HEK293 (cell line): ENCODE data around the gene CCAR1.

Experiments
- CTCF ChIA-PET: fragments of 350-600 bp; formaldehyde crosslinking; extraction: SDS; loops from one replicate; lab custom pipeline; 2021; ENCODE audit warnings: antibody characterized with exemption; lab: Yijun Ruan, JAX
- POLR2A ChIA-PET: fragments of 300-600 bp; formaldehyde crosslinking; extraction: SDS; loops from one replicate; lab custom pipeline; 2020; ENCODE audit warnings: antibody characterized with exemption, inconsistent platforms; lab: Yijun Ruan, JAX
- H3K27ac ChIP-seq: fragments of 200-500 bp; sonication (Bioruptor generic); 2 replicates; pipeline ENCODE4 v1.5.1; 2014; ENCODE audit warnings: low read depth, low read length, control low read depth, inconsistent platforms; ENCODE audit errors: extremely low read depth
- H3K36me3 ChIP-seq, 2 experiments: fragments of 200-500 bp in 1 of 2; sonication (Bioruptor generic) in 1 of 2; 1 replicate in 1 of 2; 2 replicates in 1 of 2; pipeline ENCODE4 v1.5.1; 2014 to 2017; ENCODE audit warnings: inconsistent platforms in 2 of 2, low read length in 2 of 2; ENCODE audit not compliant: control insufficient read depth in 2 of 2, insufficient read depth in 1 of 2
- H3K4me1 ChIP-seq: fragments of 200-500 bp; sonication (Bioruptor generic); 2 replicates; pipeline ENCODE4 v1.5.1; 2014; ENCODE audit warnings: mild to moderate bottlenecking, low read length, inconsistent platforms; ENCODE audit not compliant: control insufficient read depth, insufficient read depth
- H3K4me3 ChIP-seq: 2 replicates; pipeline ENCODE4 v1.5.1; 2011; ENCODE audit warnings: low read depth, mild to moderate bottlenecking, control low read depth, low read length, moderate library complexity
- H3K9me3 ChIP-seq: fragments of 200-500 bp; sonication (Bioruptor generic); 2 replicates; pipeline ENCODE4 v1.5.1; 2014; ENCODE audit warnings: low read depth, low read length, inconsistent platforms; ENCODE audit not compliant: control insufficient read depth, insufficient read depth
- IKZF3 ChIP-seq: fragments of 450-650 bp; IDR thresholded peaks from 2 replicates; pipeline ENCODE4 v1.5.0; 2018; ENCODE audit warnings: missing biosample characterization, mild to moderate bottlenecking, missing genetic modification characterization, moderate library complexity
- KLF8 ChIP-seq: fragments of 450-650 bp; formaldehyde crosslinking; IDR thresholded peaks from 2 replicates; pipeline ENCODE4 v1.5.1; 2016; ENCODE audit warnings: missing biosample characterization, missing genetic modification characterization
- SP3 ChIP-seq: fragments of 450-650 bp; formaldehyde crosslinking; IDR thresholded peaks from 2 replicates; pipeline ENCODE4 v1.5.1; 2016; ENCODE audit warnings: missing biosample characterization, missing genetic modification characterization
- TCF7L2 ChIP-seq: IDR thresholded peaks from 2 replicates; pipeline ENCODE4 v1.6.1; 2011; ENCODE audit warnings: low read depth, mild to moderate bottlenecking, inconsistent platforms, low read length, moderate library complexity, borderline replicate concordance
- ZBTB21 ChIP-seq: fragments of 450-650 bp; formaldehyde crosslinking; IDR thresholded peaks from 2 replicates; pipeline ENCODE4 v1.5.1; 2017; ENCODE audit warnings: missing biosample characterization, missing genetic modification characterization
- ZNF121 ChIP-seq: fragments of 450-650 bp; formaldehyde crosslinking; IDR thresholded peaks from 2 replicates; pipeline ENCODE4 v1.5.1; 2016; ENCODE audit warnings: missing biosample characterization, missing genetic modification characterization
- ZNF155 ChIP-seq: fragments of 450-650 bp; formaldehyde crosslinking; IDR thresholded peaks from 2 replicates; pipeline ENCODE4 v1.5.1; 2016; ENCODE audit warnings: missing biosample characterization, missing genetic modification characterization
- ZNF501 ChIP-seq: fragments of 450-650 bp; formaldehyde crosslinking; IDR thresholded peaks from 2 replicates; pipeline ENCODE4 v1.5.1; 2016; ENCODE audit warnings: missing biosample characterization, missing genetic modification characterization
- ZNF560 ChIP-seq: fragments of 450-650 bp; formaldehyde crosslinking; IDR thresholded peaks from 2 replicates; pipeline ENCODE4 v1.5.1; 2017; ENCODE audit warnings: missing biosample characterization, missing genetic modification characterization, borderline replicate concordance
- ZNF776 ChIP-seq: fragments of 450-650 bp; formaldehyde crosslinking; IDR thresholded peaks from 2 replicates; pipeline ENCODE4 v1.5.0; 2017; ENCODE audit warnings: missing biosample characterization, missing genetic modification characterization, borderline replicate concordance
- ZNF785 ChIP-seq: fragments of 450-650 bp; formaldehyde crosslinking; IDR thresholded peaks from 2 replicates; pipeline ENCODE4 v1.5.1; 2016; ENCODE audit warnings: missing biosample characterization, missing genetic modification characterization
- TF ChIP-seq, protein P1 (sequence below): fragments of 450-650 bp; formaldehyde crosslinking; conservative IDR thresholded peaks from 2 replicates; pipeline ENCODE4 v1.5.1; 2016; ENCODE audit warnings: low read depth, missing biosample characterization, missing genetic modification characterization
- TF ChIP-seq, protein P2 (sequence below): fragments of 450-650 bp; formaldehyde crosslinking; IDR thresholded peaks from 2 replicates; pipeline ENCODE4 v1.5.1; 2016; ENCODE audit warnings: missing biosample characterization, missing genetic modification characterization
- TF ChIP-seq, protein P3 (sequence below): fragments of 450-650 bp; formaldehyde crosslinking; IDR thresholded peaks from 2 replicates; pipeline ENCODE4 v1.5.1; 2016; ENCODE audit warnings: missing biosample characterization, missing genetic modification characterization
- TF ChIP-seq, protein P4 (sequence below): fragments of 450-650 bp; formaldehyde crosslinking; IDR thresholded peaks from 2 replicates; pipeline ENCODE4; 2016; ENCODE audit warnings: missing biosample characterization, missing genetic modification characterization
- TF ChIP-seq, protein P5 (sequence below): IDR thresholded peaks from 2 replicates; pipeline ENCODE4 v1.6.1; 2011; ENCODE audit warnings: mild to moderate bottlenecking, low read depth, low read length, borderline replicate concordance
- TF ChIP-seq, protein P6 (sequence below): fragments of 450-650 bp; formaldehyde crosslinking; IDR thresholded peaks from 2 replicates; pipeline ENCODE4 v1.5.1; 2016; ENCODE audit warnings: missing biosample characterization, missing genetic modification characterization, low read depth
- TF ChIP-seq, protein P7 (sequence below): fragments of 450-650 bp; formaldehyde crosslinking; IDR thresholded peaks from 2 replicates; pipeline ENCODE4 v1.5.1; 2016; ENCODE audit warnings: missing biosample characterization, missing genetic modification characterization, borderline replicate concordance

CCAR1 gene

DNA sequence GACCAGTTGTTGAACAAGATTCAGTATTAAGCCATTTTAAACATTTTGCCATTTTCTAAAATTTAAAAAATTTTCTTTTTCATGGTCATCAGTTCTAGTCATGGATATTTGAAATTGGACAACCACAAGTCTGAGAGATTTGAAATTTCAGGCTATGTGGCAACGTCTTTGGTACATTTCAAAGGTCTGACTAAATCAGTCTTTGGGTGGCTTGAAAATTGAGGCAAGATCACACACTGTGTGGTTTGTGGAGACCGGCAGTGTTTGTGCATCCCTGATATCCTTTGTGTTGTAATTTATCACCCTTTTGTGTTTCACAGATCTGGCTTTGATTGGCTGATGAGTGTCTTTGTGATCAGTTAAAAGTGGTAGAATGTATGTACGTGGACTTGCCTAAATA, 35.7 kb downstream of the CCAR1 start:
- no peaks in the 10 kb centered on the region for H3K4me1 ChIP-seq
- H3K27ac ChIP-seq: no peak overlapping the region
- TF ChIP-seq ZNF121 (tag by site-specific recombination) (no peak), IKZF3 (no peak), KLF8 (tag by site-specific recombination) (no peak), ZBTB21 (tag by site-specific recombination) (no peak), ZNF501 (no peak), TCF7L2 (no peak), ZNF785 (no peak), SP3 (tag by site-specific recombination) (no peak), ZNF155 (tag by site-specific recombination) (no peak), ZNF560 (no peak), ZNF776 (tag by site-specific recombination) (no peak)
- TF ChIP-seq, protein P1, sequence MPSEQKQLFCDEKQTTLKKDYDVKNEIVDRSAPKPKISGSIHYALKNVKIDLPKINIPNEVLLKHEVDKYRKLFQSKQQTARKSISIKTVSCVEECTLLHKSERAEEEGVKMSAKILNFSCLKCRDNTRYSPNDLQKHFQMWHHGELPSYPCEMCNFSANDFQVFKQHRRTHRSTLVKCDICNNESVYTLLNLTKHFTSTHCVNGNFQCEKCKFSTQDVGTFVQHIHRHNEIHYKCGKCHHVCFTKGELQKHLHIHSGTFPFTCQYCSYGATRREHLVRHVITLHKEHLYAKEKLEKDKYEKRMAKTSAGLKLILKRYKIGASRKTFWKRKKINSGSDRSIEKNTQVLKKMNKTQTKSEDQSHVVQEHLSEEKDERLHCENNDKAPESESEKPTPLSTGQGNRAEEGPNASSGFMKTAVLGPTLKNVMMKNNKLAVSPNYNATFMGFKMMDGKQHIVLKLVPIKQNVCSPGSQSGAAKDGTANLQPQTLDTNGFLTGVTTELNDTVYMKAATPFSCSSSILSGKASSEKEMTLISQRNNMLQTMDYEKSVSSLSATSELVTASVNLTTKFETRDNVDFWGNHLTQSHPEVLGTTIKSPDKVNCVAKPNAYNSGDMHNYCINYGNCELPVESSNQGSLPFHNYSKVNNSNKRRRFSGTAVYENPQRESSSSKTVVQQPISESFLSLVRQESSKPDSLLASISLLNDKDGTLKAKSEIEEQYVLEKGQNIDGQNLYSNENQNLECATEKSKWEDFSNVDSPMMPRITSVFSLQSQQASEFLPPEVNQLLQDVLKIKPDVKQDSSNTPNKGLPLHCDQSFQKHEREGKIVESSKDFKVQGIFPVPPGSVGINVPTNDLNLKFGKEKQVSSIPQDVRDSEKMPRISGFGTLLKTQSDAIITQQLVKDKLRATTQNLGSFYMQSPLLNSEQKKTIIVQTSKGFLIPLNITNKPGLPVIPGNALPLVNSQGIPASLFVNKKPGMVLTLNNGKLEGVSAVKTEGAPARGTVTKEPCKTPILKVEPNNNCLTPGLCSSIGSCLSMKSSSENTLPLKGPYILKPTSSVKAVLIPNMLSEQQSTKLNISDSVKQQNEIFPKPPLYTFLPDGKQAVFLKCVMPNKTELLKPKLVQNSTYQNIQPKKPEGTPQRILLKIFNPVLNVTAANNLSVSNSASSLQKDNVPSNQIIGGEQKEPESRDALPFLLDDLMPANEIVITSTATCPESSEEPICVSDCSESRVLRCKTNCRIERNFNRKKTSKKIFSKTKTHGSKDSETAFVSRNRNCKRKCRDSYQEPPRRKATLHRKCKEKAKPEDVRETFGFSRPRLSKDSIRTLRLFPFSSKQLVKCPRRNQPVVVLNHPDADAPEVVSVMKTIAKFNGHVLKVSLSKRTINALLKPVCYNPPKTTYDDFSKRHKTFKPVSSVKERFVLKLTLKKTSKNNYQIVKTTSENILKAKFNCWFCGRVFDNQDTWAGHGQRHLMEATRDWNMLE: no peak
- TF ChIP-seq, protein P2, sequence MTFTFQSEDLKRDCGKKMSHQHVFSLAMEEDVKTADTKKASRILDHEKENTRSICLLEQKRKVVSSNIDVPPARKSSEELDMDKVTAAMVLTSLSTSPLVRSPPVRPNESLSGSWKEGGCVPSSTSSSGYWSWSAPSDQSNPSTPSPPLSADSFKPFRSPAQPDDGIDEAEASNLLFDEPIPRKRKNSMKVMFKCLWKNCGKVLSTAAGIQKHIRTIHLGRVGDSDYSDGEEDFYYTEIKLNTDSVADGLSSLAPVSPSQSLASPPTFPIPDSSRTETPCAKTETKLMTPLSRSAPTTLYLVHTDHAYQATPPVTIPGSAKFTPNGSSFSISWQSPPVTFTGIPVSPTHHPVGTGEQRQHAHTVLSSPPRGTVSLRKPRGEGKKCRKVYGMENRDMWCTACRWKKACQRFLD (tag by site-specific recombination): no peak
- TF ChIP-seq, protein P3, sequence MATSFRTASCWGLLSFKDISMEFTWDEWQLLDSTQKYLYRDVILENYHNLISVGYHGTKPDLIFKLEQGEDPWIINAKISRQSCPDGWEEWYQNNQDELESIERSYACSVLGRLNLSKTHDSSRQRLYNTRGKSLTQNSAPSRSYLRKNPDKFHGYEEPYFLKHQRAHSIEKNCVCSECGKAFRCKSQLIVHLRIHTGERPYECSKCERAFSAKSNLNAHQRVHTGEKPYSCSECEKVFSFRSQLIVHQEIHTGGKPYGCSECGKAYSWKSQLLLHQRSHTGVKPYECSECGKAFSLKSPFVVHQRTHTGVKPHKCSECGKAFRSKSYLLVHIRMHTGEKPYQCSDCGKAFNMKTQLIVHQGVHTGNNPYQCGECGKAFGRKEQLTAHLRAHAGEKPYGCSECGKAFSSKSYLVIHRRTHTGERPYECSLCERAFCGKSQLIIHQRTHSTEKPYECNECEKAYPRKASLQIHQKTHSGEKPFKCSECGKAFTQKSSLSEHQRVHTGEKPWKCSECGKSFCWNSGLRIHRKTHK: no peak
- TF ChIP-seq, protein P4, sequence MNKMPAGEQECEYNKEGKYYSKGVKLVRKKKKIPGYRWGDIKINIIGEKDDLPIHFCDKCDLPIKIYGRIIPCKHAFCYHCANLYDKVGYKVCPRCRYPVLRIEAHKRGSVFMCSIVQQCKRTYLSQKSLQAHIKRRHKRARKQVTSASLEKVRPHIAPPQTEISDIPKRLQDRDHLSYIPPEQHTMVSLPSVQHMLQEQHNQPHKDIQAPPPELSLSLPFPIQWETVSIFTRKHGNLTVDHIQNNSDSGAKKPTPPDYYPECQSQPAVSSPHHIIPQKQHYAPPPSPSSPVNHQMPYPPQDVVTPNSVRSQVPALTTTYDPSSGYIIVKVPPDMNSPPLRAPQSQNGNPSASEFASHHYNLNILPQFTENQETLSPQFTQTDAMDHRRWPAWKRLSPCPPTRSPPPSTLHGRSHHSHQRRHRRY (tag by site-specific recombination): no peak
- TF ChIP-seq, protein P5, sequence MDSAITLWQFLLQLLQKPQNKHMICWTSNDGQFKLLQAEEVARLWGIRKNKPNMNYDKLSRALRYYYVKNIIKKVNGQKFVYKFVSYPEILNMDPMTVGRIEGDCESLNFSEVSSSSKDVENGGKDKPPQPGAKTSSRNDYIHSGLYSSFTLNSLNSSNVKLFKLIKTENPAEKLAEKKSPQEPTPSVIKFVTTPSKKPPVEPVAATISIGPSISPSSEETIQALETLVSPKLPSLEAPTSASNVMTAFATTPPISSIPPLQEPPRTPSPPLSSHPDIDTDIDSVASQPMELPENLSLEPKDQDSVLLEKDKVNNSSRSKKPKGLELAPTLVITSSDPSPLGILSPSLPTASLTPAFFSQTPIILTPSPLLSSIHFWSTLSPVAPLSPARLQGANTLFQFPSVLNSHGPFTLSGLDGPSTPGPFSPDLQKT: no peak
- TF ChIP-seq, protein P6, sequence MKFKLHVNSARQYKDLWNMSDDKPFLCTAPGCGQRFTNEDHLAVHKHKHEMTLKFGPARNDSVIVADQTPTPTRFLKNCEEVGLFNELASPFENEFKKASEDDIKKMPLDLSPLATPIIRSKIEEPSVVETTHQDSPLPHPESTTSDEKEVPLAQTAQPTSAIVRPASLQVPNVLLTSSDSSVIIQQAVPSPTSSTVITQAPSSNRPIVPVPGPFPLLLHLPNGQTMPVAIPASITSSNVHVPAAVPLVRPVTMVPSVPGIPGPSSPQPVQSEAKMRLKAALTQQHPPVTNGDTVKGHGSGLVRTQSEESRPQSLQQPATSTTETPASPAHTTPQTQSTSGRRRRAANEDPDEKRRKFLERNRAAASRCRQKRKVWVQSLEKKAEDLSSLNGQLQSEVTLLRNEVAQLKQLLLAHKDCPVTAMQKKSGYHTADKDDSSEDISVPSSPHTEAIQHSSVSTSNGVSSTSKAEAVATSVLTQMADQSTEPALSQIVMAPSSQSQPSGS (tag by site-specific recombination): no peak
- TF ChIP-seq, protein P7, sequence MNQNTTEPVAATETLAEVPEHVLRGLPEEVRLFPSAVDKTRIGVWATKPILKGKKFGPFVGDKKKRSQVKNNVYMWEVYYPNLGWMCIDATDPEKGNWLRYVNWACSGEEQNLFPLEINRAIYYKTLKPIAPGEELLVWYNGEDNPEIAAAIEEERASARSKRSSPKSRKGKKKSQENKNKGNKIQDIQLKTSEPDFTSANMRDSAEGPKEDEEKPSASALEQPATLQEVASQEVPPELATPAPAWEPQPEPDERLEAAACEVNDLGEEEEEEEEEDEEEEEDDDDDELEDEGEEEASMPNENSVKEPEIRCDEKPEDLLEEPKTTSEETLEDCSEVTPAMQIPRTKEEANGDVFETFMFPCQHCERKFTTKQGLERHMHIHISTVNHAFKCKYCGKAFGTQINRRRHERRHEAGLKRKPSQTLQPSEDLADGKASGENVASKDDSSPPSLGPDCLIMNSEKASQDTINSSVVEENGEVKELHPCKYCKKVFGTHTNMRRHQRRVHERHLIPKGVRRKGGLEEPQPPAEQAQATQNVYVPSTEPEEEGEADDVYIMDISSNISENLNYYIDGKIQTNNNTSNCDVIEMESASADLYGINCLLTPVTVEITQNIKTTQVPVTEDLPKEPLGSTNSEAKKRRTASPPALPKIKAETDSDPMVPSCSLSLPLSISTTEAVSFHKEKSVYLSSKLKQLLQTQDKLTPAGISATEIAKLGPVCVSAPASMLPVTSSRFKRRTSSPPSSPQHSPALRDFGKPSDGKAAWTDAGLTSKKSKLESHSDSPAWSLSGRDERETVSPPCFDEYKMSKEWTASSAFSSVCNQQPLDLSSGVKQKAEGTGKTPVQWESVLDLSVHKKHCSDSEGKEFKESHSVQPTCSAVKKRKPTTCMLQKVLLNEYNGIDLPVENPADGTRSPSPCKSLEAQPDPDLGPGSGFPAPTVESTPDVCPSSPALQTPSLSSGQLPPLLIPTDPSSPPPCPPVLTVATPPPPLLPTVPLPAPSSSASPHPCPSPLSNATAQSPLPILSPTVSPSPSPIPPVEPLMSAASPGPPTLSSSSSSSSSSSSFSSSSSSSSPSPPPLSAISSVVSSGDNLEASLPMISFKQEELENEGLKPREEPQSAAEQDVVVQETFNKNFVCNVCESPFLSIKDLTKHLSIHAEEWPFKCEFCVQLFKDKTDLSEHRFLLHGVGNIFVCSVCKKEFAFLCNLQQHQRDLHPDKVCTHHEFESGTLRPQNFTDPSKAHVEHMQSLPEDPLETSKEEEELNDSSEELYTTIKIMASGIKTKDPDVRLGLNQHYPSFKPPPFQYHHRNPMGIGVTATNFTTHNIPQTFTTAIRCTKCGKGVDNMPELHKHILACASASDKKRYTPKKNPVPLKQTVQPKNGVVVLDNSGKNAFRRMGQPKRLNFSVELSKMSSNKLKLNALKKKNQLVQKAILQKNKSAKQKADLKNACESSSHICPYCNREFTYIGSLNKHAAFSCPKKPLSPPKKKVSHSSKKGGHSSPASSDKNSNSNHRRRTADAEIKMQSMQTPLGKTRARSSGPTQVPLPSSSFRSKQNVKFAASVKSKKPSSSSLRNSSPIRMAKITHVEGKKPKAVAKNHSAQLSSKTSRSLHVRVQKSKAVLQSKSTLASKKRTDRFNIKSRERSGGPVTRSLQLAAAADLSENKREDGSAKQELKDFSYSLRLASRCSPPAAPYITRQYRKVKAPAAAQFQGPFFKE (tag by site-specific recombination): no peak
- TF ChIP-seq, all 188 proteins: peak for 0
- peaks cover 93 to 98% of the 10 kb centered on the region in 2 experiments for H3K36me3 ChIP-seq
- CTCF ChIA-PET: interaction anchor here (1.7 kb wide), 1 partner anchor 143 kb away, joined by 3 read pairs; no protein-coding TSS in a partner anchor
- H3K4me3 ChIP-seq: no peak overlapping the region
- POLR2A ChIA-PET: no interaction called here
- H3K9me3 ChIP-seq: no peaks in the 10 kb centered on the region
